GM12865 (cell line): ENCODE measurements around the gene DDX31.

Source experiments
- DNase-seq: peaks from one replicate; pipeline ENCODE4 v3.0.0; 2010; ENCODE audit warnings: low read depth
- H3K4me3 ChIP-seq: 2 replicates; pipeline ENCODE4 v1.5.1; 2011; ENCODE audit warnings: mild to moderate bottlenecking, low read depth, low read length, control low read depth
- TF ChIP-seq, protein P1 (sequence below): IDR thresholded peaks from 2 replicates; pipeline ENCODE4 v1.5.1; 2011; ENCODE audit warnings: low read length, control low read depth, low read depth, inconsistent platforms; ENCODE audit not compliant: insufficient read depth; ENCODE audit errors: missing control alignments

The DDX31 gene

DNA sequence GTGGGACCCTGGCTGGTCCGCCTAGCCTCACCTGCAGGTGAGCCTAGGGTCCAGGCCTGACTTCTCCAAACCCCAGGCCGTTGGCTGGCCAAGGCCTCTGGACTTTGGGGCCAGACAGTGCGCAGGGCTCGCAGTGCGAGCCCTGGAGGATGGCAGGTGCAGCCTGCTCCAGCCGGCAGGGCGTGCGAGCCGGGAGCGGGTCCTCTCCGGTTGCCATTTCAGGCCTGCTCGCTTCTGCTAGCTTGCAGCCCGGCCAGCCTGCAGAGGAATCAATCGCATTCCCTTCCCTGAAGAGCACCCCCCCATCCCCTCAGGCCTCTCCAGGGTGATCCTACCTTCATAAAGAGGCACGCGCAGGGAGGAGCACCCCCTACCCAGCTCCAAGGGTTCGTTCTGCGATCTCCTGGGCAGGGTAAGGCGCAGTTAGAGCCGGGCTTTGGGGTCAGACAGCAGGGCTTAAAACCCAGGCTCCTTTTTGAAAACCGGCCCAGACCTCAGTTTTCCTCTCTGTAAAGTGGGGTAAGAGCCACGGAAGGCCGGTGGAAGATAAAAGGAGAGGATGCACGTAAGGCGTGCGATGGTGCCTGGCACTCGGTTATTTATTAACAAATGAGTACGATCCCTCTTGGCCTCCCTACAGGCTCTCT lies 81.2 kb downstream of the DDX31 start:
- TF ChIP-seq, protein P1, sequence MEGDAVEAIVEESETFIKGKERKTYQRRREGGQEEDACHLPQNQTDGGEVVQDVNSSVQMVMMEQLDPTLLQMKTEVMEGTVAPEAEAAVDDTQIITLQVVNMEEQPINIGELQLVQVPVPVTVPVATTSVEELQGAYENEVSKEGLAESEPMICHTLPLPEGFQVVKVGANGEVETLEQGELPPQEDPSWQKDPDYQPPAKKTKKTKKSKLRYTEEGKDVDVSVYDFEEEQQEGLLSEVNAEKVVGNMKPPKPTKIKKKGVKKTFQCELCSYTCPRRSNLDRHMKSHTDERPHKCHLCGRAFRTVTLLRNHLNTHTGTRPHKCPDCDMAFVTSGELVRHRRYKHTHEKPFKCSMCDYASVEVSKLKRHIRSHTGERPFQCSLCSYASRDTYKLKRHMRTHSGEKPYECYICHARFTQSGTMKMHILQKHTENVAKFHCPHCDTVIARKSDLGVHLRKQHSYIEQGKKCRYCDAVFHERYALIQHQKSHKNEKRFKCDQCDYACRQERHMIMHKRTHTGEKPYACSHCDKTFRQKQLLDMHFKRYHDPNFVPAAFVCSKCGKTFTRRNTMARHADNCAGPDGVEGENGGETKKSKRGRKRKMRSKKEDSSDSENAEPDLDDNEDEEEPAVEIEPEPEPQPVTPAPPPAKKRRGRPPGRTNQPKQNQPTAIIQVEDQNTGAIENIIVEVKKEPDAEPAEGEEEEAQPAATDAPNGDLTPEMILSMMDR: no peak
- DNase-seq: no peak
- no peak overlapping the region for H3K4me3 ChIP-seq

GRCh38 chr9:132588098-132588497 lies 81.7 kb downstream of the DDX31 start:
- TF ChIP-seq, protein P1: no peak
- no peak overlapping the region for H3K4me3 ChIP-seq
- no peak for DNase-seq

- no peak for DNase-seq
- TF ChIP-seq, protein P1: no peak
- no peak overlapping the region for H3K4me3 ChIP-seq
Measured at GRCh38 chr9:132587592-132587955, 82.2 kb downstream of the DDX31 start.

DNA sequence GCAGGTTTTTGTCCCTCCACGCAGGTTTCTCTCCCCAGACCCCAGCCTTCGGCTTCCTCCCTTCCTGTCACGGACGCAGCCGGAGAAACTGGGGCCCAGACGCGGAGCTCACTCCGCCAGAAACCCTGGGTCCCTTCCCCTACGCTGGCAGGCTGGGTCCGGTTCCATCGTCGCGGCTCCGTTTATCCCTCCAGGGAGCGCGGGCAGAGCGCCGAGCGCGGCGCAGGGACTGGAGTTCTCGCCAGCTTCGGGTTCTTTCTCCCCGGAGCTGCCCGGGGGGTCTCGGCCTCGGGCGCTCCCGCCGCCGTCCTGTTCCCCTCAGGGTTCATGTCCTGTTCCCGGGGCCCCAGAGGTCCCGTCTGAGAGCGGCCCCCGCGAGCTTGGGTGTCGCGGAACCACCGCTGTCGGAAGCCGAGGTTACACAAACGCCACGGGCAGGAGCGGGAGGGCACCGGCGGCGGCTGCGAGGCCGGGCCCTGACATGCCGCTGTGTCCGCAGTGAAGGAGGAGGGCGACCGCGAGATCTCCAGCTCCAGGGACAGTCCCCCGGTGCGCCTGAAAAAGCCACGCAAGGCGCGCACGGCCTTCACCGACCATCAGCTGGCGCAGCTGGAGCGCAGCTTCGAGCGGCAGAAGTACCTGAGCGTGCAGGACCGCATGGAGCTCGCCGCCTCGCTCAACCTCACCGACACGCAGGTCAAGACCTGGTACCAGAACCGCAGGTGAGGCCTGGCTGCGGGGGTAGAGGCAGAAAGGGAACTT lies 82.8 kb downstream of the DDX31 start:
- H3K4me3 ChIP-seq: no peak overlapping the region
- DNase-seq: no peak

DNA sequence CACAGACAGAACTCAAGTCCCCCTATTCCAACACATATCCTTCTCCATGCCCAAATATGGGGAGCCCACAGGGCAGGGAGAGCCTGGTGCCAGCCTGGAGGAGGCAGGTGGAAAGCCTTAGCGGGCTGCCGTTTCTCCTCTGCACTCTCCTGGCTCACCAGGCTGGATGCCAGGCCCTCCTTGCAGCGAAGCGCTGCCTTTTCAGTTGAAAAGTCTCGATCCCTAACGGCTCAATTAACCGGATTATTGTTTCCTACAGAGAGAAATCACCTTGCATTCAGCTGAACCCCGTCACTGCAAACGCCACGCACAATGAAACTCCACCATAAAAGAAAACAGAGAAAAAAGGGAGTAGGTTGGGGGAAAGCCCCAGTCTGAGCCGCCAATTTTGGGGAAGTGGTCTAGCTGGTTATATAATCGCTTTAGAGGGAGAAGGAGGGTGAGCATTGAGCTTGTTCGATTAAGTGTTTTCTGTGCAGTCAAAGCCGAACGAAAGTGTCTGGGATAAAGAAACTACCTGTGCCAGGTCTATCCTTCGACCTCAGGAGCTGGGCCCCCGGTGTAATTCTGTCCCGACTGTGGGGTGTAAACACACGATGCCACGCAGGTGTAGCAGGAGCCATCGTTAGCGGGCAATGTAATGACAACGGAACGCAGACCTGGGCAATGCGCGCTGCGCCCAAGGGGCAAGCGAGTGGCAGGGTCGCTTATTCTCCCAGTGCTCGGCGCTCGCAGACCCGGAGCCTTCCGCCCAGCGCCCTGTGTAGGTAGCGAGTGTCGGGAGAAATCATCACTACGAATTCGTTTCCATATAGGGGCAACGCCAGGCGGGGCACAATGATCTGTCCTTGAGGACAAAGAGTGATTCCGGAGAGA lies 83.6 kb downstream of the DDX31 start:
- no peak overlapping the region for H3K4me3 ChIP-seq
- DNase-seq: no peak
- TF ChIP-seq, protein P1: no peak

More for the DNA sequence above, 82.8 kb downstream of the DDX31 start:
- TF ChIP-seq, protein P1: no peak

- TF ChIP-seq, protein P1: no peak
- DNase-seq: no peak
Measured at GRCh38 chr9:132584601-132585560, 84.9 kb downstream of the DDX31 start.

More at GRCh38 chr9:132584601-132585560, 84.9 kb downstream of the DDX31 start:
- H3K4me3 ChIP-seq: no peak overlapping the region
